K562 (cell line): ENCODE measurements around the gene TLE4. TPM values are rescaled to one million over a fixed set of nuclear protein-coding genes. Genes with fewer than 3 reads are reported as not detected.

ENCODE experiments used
- ATAC-seq: fragments of 200-7000 bp; cut with Tn5 transposase; 3 replicates; pipeline ENCODE4 v1.9.1; 2020; ENCODE audit warnings: moderate library complexity
- BruUV-seq: library from RNA; stranded (reverse); fragments of 400-500 nt; replicated peaks from 2 replicates; lab custom pipeline; 2021; lab: Mats Ljungman, UMichigan
- CTCF ChIA-PET: fragments of 300-600 bp; formaldehyde crosslinking; extraction: SDS; loops from one replicate; lab custom pipeline; 2021; ENCODE audit warnings: low intra/inter-chr PET ratio; lab: Yijun Ruan, JAX
- POLR2A ChIA-PET: fragments of 300-600, 350-650 bp; sonication (Branson Sonifier 250); formaldehyde crosslinking; extraction: SDS; loops from one replicate; lab custom pipeline; 2021; ENCODE audit warnings: antibody characterized with exemption, inconsistent platforms; lab: Yijun Ruan, JAX
- DNase-seq, 4 experiments: peaks; one replicate each; pipeline versions ENCODE4 v3.0.0 to v3.0.0-alpha.2; 2011 to 2018; ENCODE audit warnings: low spot score in 3 of 4, mixed read lengths in 3 of 4; ENCODE audit errors: extremely low read depth in 1 of 4
- FAIRE-seq: peaks from 2 replicates; lab custom pipeline; 2011; peaks lifted over from hg19 to GRCh38; lab: Jason Lieb, UNC
- H2AFZ ChIP-seq: 2 replicates; pipeline ENCODE4 v1.6.0; 2011; ENCODE audit warnings: low read depth, low read length, control low read depth, inconsistent platforms
- H3K27ac ChIP-seq: fragments of 200-600 bp; 3 replicates; pipeline ENCODE4 v1.8.0; 2011; ENCODE audit warnings: low read depth, mild to moderate bottlenecking, control low read depth, inconsistent platforms, low read length, moderate library complexity, mixed read lengths; ENCODE audit errors: extremely low read depth
- H3K27me3 ChIP-seq, 2 experiments: fragments of 300-600 bp in 1 of 2; 2 replicates in 1 of 2; 3 replicates in 1 of 2; pipeline versions ENCODE4 v1.6.0 to v1.8.0; 2011; ENCODE audit warnings: inconsistent platforms in 2 of 2, low read length in 2 of 2, mild to moderate bottlenecking in 1 of 2, mixed read lengths in 1 of 2, moderate library complexity in 1 of 2; ENCODE audit not compliant: control insufficient read depth in 2 of 2, insufficient read depth in 2 of 2
- H3K36me3 ChIP-seq: fragments of 300-600 bp; 3 replicates; pipeline ENCODE4 v1.8.0; 2011; ENCODE audit warnings: mild to moderate bottlenecking, low read length, inconsistent platforms; ENCODE audit not compliant: control insufficient read depth, insufficient read depth
- H3K4me1 ChIP-seq, 2 experiments: fragments of 200-600 bp in 1 of 2; replicated peaks in 1 of 2; 2 replicates in 1 of 2; 3 replicates in 1 of 2; pipeline versions ENCODE4 v1.5.1 to v1.8.0; 2011; ENCODE audit warnings: inconsistent platforms in 2 of 2, low read length in 2 of 2, mild to moderate bottlenecking in 1 of 2, mixed read lengths in 1 of 2, moderate library complexity in 1 of 2; ENCODE audit not compliant: control insufficient read depth in 2 of 2, insufficient read depth in 2 of 2
- H3K4me2 ChIP-seq: 2 replicates; pipeline ENCODE4 v1.6.1; 2011; ENCODE audit warnings: low read length, control low read depth, inconsistent platforms, mixed read lengths; ENCODE audit not compliant: insufficient read depth
- H3K4me3 ChIP-seq: fragments of 200-600 bp; sonication (generic), shearing (Covaris generic); 2 replicates; pipeline ENCODE4 v1.5.1; 2016; ENCODE audit warnings: control low read depth, inconsistent platforms
- H3K79me2 ChIP-seq: fragments of 200-600 bp; 3 replicates; pipeline ENCODE4 v1.8.0; 2011; ENCODE audit warnings: low read length, inconsistent platforms; ENCODE audit not compliant: control insufficient read depth, insufficient read depth
- H3K9ac ChIP-seq, 2 experiments: 2 replicates each; pipeline versions ENCODE4 v1.6.0 to v1.6.1; 2011; ENCODE audit warnings: low read depth in 2 of 2, low read length in 2 of 2, control low read depth in 1 of 2, inconsistent platforms in 1 of 2, mild to moderate bottlenecking in 1 of 2, mixed read lengths in 1 of 2; ENCODE audit not compliant: insufficient read depth in 1 of 2
- H3K9me1 ChIP-seq: one replicate; pipeline ENCODE4 v1.6.0; 2011; ENCODE audit warnings: inconsistent platforms, mild to moderate bottlenecking, low read length, moderate library complexity; ENCODE audit not compliant: control insufficient read depth, insufficient read depth
- H3K9me3 ChIP-seq: replicated peaks from 2 replicates; pipeline ENCODE4 v1.5.1; 2011; ENCODE audit warnings: low read depth, low read length, inconsistent platforms; ENCODE audit not compliant: control insufficient read depth, insufficient read depth
- H4K20me1 ChIP-seq: replicated peaks from 2 replicates; pipeline ENCODE4 v1.6.1; 2011; ENCODE audit warnings: low read length, inconsistent platforms, mixed read lengths; ENCODE audit not compliant: control insufficient read depth, insufficient read depth
- CBX1 ChIP-seq: sonication (generic); IDR thresholded peaks from 2 replicates; pipeline ENCODE4 v1.6.1; 2016; ENCODE audit warnings: antibody characterized with exemption, low read depth, mild to moderate bottlenecking
- CTBP1 ChIP-seq: fragments of 450-650 bp; IDR thresholded peaks from 2 replicates; pipeline ENCODE4 v1.6.1; 2016; ENCODE audit warnings: borderline replicate concordance
- DIDO1 ChIP-seq: fragments of 450-650 bp; IDR thresholded peaks from 2 replicates; pipeline ENCODE4 v1.6.1; 2016; ENCODE audit warnings: low read depth, missing biosample characterization, missing genetic modification characterization
- FOXK2 ChIP-seq, 2 experiments: fragments of 450-650 bp; IDR thresholded peaks in 1 of 2; conservative IDR thresholded peaks in 1 of 2; 2 replicates each; pipeline ENCODE4 v1.6.1; 2016; ENCODE audit warnings: low read depth in 2 of 2, mild to moderate bottlenecking in 1 of 2
- FOXP1 ChIP-seq: sonication (generic); formaldehyde crosslinking; IDR thresholded peaks from 2 replicates; pipeline ENCODE4 v1.8.0; 2022; ENCODE audit warnings: mild to moderate bottlenecking, missing genetic modification reagents
- KAT8 ChIP-seq: fragments of 450-650 bp; IDR thresholded peaks from 2 replicates; pipeline ENCODE4 v1.6.1; 2016; ENCODE audit warnings: low read depth, mild to moderate bottlenecking
- MBD2 ChIP-seq: sonication (generic); IDR thresholded peaks from 2 replicates; pipeline ENCODE4 v1.6.1; 2016; ENCODE audit warnings: low read depth, borderline replicate concordance
- NFIX ChIP-seq: fragments of 250-450 bp; sonication (Bioruptor Pico); IDR thresholded peaks from 2 replicates; pipeline ENCODE4 v1.4.0; 2020; ENCODE audit warnings: low read depth, mild to moderate bottlenecking, moderate library complexity
- RBM25 ChIP-seq: fragments of 200-400 bp; formaldehyde crosslinking; IDR thresholded peaks from 2 replicates; pipeline ENCODE4 v1.6.1; 2018; ENCODE audit warnings: low read length, low read depth, moderate library complexity; ENCODE audit not compliant: severe bottlenecking
- ZBTB1 ChIP-seq: sonication (generic); formaldehyde crosslinking; IDR thresholded peaks from 2 replicates; pipeline ENCODE4 v1.8.1; 2023; ENCODE audit warnings: missing genetic modification reagents, low read depth, mild to moderate bottlenecking, borderline replicate concordance
- ZFX ChIP-seq: sonication (generic); formaldehyde crosslinking; IDR thresholded peaks from 2 replicates; pipeline ENCODE4 v1.8.0; 2022; ENCODE audit warnings: mild to moderate bottlenecking, missing genetic modification reagents, moderate library complexity
- ZNF239 ChIP-seq: fragments of 250-450 bp; sonication (Bioruptor Pico); IDR thresholded peaks from 2 replicates; pipeline ENCODE4 v1.4.0; 2020; ENCODE audit warnings: mild to moderate bottlenecking
- WGBS: fragments of 100-300 bp; shearing (Covaris generic); methylation state at CpG from one replicate; pipeline ENCODE4 v1.1.6; 2016; ENCODE audit warnings: low coverage, mixed read lengths; ENCODE audit not compliant: insufficient coverage; ENCODE audit errors: missing lambda C conversion rate; 5-methylcytosine and 5-hydroxymethylcytosine counted together
- in situ Hi-C: fragments of 300-500 bp; cut with MboI; formaldehyde crosslinking; loops from 4 replicates; pipeline ENCODE4 v1.15.0; 2018; ENCODE audit warnings: inconsistent platforms, mixed read lengths
- intact Hi-C: fragments of 100-400 bp; cut with micrococcal nuclease; formaldehyde crosslinking; loops from 2 replicates; pipeline ENCODE4 v1.14.2; 2022
- polyA plus RNA-seq, 8 experiments: library from polyadenylated mRNA; depleted of rRNA in 4 of 8; stranded (reverse) in 5 of 8; unstranded in 3 of 8; fragments of >200 nt; fragmentation: Nextera tagmentation in 2 of 8; fragmentation: Illumina TruSeq in 1 of 8; extraction: Ambion mirVana in 2 of 8; extraction: Trizol in 1 of 8; gene quantifications; 2 replicates each; pipeline versions ENCODE4 v1.2.1 to v1.2.3, GENCODE V29; 2011 to 2014; ENCODE audit warnings: inconsistent platforms in 1 of 8, missing spikeins in 1 of 8
- total RNA-seq, 7 experiments: library from RNA; depleted of rRNA in 6 of 7; stranded (reverse); fragments of >200 nt in 6 of 7; fragmentation: Illumina TruSeq in 2 of 7; extraction: Trizol in 2 of 7; gene quantifications; 2 replicates each; pipeline versions ENCODE4 v1.2.1 to v1.2.3, GENCODE V29; 2011 to 2021; ENCODE audit warnings: low replicate concordance in 1 of 7
- TF ChIP-seq, protein P1 (sequence below): fragments of 450-650 bp; IDR thresholded peaks from 2 replicates; pipeline ENCODE4 v1.6.1; 2018; ENCODE audit warnings: mild to moderate bottlenecking, low read depth; ENCODE audit not compliant: partially characterized antibody
- TF ChIP-seq, protein P2 (sequence below): IDR thresholded peaks from 3 replicates; pipeline ENCODE4 v1.6.1; 2011; ENCODE audit warnings: borderline replicate concordance, mild to moderate bottlenecking, moderate library complexity; ENCODE audit not compliant: insufficient read length; ENCODE audit errors: extremely low read depth
- TF ChIP-seq, protein P3 (sequence below): sonication (generic); formaldehyde crosslinking; IDR thresholded peaks from 2 replicates; pipeline ENCODE4 v1.8.0; 2022; ENCODE audit warnings: missing genetic modification reagents, mild to moderate bottlenecking, moderate library complexity, borderline replicate concordance

The TLE4 gene
- total and polyA plus RNA-seq, 9 of the 15 experiments (the other 6 are each of a cell fraction or from before 2014, with no cell fraction given): 1.1 to 8.8 (median 5.7) TPM

DNA sequence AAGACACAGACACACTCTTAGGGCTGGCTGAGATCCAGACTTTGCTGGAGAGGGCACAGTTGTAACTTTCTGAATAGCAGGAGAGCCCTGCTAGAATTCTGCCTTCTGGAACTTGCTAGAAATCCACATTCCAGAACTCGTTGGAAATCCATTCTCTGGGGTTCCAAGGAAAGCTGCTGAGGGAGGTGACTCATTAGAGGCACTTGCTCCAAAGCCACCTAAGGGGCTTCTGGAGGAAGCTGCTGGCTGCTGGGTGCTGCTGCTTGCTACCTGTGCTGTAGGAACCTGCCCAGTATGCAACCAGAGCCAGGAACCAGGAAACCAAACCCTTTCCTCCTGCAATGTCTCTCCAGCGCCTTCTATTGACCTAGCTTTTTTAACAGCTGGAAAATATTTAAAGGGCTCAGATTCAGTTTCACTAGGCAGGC is 4.1 kb upstream of the TLE4 start:
- no TSS peak for BruUV-seq
- TF ChIP-seq, protein P1, sequence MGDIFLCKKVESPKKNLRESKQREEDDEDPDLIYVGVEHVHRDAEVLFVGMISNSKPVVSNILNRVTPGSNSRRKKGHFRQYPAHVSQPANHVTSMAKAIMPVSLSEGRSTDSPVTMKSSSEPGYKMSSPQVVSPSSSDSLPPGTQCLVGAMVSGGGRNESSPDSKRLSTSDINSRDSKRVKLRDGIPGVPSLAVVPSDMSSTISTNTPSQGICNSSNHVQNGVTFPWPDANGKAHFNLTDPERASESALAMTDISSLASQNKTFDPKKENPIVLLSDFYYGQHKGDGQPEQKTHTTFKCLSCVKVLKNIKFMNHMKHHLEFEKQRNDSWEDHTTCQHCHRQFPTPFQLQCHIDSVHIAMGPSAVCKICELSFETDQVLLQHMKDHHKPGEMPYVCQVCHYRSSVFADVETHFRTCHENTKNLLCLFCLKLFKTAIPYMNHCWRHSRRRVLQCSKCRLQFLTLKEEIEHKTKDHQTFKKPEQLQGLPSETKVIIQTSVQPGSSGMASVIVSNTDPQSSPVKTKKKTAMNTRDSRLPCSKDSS: no peak
- no peak for TF ChIP-seq FOXK2 (conservative IDR thresholded peaks at IDR 0.05 in 1 of 2, IDR thresholded peaks at IDR 0.05 in 1 of 2; ENCODE audit: low read depth in 2 of 2)
- TF ChIP-seq ZFX: no peak
- no peak for TF ChIP-seq FOXP1 (CRISPR knock-in tag)
- no peak for TF ChIP-seq CBX1
- no peak for TF ChIP-seq DIDO1 (tag)
- TF ChIP-seq CTBP1: no peak
- no peak for TF ChIP-seq ZBTB1 (CRISPR knock-in tag)
- no peak for TF ChIP-seq ZNF239
- no peak for TF ChIP-seq NFIX
- TF ChIP-seq MBD2: no peak
- no peak for TF ChIP-seq KAT8
- TF ChIP-seq, protein P2, sequence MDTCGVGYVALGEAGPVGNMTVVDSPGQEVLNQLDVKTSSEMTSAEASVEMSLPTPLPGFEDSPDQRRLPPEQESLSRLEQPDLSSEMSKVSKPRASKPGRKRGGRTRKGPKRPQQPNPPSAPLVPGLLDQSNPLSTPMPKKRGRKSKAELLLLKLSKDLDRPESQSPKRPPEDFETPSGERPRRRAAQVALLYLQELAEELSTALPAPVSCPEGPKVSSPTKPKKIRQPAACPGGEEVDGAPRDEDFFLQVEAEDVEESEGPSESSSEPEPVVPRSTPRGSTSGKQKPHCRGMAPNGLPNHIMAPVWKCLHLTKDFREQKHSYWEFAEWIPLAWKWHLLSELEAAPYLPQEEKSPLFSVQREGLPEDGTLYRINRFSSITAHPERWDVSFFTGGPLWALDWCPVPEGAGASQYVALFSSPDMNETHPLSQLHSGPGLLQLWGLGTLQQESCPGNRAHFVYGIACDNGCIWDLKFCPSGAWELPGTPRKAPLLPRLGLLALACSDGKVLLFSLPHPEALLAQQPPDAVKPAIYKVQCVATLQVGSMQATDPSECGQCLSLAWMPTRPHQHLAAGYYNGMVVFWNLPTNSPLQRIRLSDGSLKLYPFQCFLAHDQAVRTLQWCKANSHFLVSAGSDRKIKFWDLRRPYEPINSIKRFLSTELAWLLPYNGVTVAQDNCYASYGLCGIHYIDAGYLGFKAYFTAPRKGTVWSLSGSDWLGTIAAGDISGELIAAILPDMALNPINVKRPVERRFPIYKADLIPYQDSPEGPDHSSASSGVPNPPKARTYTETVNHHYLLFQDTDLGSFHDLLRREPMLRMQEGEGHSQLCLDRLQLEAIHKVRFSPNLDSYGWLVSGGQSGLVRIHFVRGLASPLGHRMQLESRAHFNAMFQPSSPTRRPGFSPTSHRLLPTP: no peak
- TF ChIP-seq, protein P3, sequence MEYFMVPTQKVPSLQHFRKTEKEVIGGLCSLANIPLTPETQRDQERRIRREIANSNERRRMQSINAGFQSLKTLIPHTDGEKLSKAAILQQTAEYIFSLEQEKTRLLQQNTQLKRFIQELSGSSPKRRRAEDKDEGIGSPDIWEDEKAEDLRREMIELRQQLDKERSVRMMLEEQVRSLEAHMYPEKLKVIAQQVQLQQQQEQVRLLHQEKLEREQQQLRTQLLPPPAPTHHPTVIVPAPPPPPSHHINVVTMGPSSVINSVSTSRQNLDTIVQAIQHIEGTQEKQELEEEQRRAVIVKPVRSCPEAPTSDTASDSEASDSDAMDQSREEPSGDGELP (CRISPR knock-in tag): no peak
- TF ChIP-seq RBM25: no peak

More for the DNA sequence above, 4.1 kb upstream of the TLE4 start:
- no peak overlapping the region for H3K4me2 ChIP-seq
- ChIA-PET POLR2A (no interaction called here), CTCF (no interaction called here)
- no peaks in the 10 kb centered on the region for H3K27me3 ChIP-seq
- intact Hi-C loops: no loop called here
- H3K4me1 ChIP-seq: peaks cover 0 to 19% of the 10 kb centered on the region in 2 experiments; a peak in 2 of 5 replicates
- DNase-seq: no peak
- no peak overlapping the region for H3K4me3 ChIP-seq
- H3K79me2 ChIP-seq: no peaks in the 10 kb centered on the region
- H3K9me3 ChIP-seq: no peaks in the 10 kb centered on the region
- H3K9me1 ChIP-seq: no peaks in the 10 kb centered on the region
- H3K9ac ChIP-seq: no peak overlapping the region
- in situ Hi-C loops: no loop called here
- H2AFZ ChIP-seq: no peak overlapping the region
- H3K27ac ChIP-seq: no peak overlapping the region
- FAIRE-seq: no peak
- no peaks in the 10 kb centered on the region for H4K20me1 ChIP-seq
- no peaks in the 10 kb centered on the region for H3K36me3 ChIP-seq
- no peak for ATAC-seq
- WGBS: 10% methylated on average over 2 of the region's 2 CpGs
